ENCODE data around the gene SASH1. TPM values are rescaled to one million over a fixed set of nuclear protein-coding genes. Genes with fewer than 3 reads are reported as not detected.

Gene SASH1
- total RNA-seq, 1 donor from 2014 or later = 10.2 TPM

GRCh38 chr6:148414836-148415235 lies 72.2 kb downstream of the SASH1 start:
- no peaks in the 10 kb centered on the region for H3K36me3 ChIP-seq
- H3K27ac ChIP-seq = no peak overlapping the region
- no peaks in the 10 kb centered on the region for H3K36me3 Mint-ChIP-seq
- H3K79me2 ChIP-seq (ENCODE audit: low read depth) = no peaks in the 10 kb centered on the region
- DNase-seq (ENCODE audit: low spot score) = no peak
- no peak overlapping the region for H3K4me2 ChIP-seq
- H3K4me1 Mint-ChIP-seq = peaks cover 4% of the 10 kb centered on the region
- no peaks in the 10 kb centered on the region for H3K9me3 Mint-ChIP-seq
- H3K9ac ChIP-seq = no peak overlapping the region
- H3K27me3 Mint-ChIP-seq (ENCODE audit: insufficient read depth, low read depth) = no peaks in the 10 kb centered on the region
- TF ChIP-seq CTCF (IDR thresholded peaks at IDR 0.05) (no peak), EZH2phosphoT487 (IDR thresholded peaks at IDR 0.05) (no peak), EZH2 (IDR thresholded peaks at IDR 0.05) (no peak)
- H4K20me1 ChIP-seq (ENCODE audit: low read depth) = no peaks in the 10 kb centered on the region
- H3K9me3 ChIP-seq (ENCODE audit: low read depth) = no peaks in the 10 kb centered on the region
- no peaks in the 10 kb centered on the region for H3F3A ChIP-seq (ENCODE audit: low read depth)
- H3K27me3 ChIP-seq = no peaks in the 10 kb centered on the region
- H3K27ac Mint-ChIP-seq = no peak overlapping the region
- H3K4me3 Mint-ChIP-seq = no peak overlapping the region
- no peak overlapping the region for H3K4me3 ChIP-seq
- H2AFZ ChIP-seq (replicated peaks) = no peak overlapping the region
- H3K4me1 ChIP-seq = peaks cover 8% of the 10 kb centered on the region

GRCh38 chr6:148415511-148416260 lies 73.0 kb downstream of the SASH1 start:
- H3K79me2 ChIP-seq (ENCODE audit: low read depth) = no peaks in the 10 kb centered on the region
- peaks cover 8% of the 10 kb centered on the region for H3K4me1 ChIP-seq
- H2AFZ ChIP-seq (replicated peaks) = no peak overlapping the region
- Mint-ChIP-seq H3K9me3 (no peaks in the 10 kb centered on the region), H3K27ac (no peak overlapping the region), H3K4me3 (no peak overlapping the region), H3K4me1 (peaks cover 4% of the 10 kb centered on the region), H3K36me3 (no peaks in the 10 kb centered on the region), H3K27me3 (ENCODE audit: insufficient read depth, low read depth) (no peaks in the 10 kb centered on the region)
- H3K9me3 ChIP-seq (ENCODE audit: low read depth) = no peaks in the 10 kb centered on the region
- H3K4me3 ChIP-seq = no peak overlapping the region
- H3K36me3 ChIP-seq = no peaks in the 10 kb centered on the region
- no peaks in the 10 kb centered on the region for H3F3A ChIP-seq (ENCODE audit: low read depth)
- H3K27ac ChIP-seq = no peak overlapping the region
- DNase-seq (ENCODE audit: low spot score) = no peak
- no peaks in the 10 kb centered on the region for H4K20me1 ChIP-seq (ENCODE audit: low read depth)
- TF ChIP-seq CTCF (IDR thresholded peaks at IDR 0.05) (no peak), EZH2phosphoT487 (IDR thresholded peaks at IDR 0.05) (no peak), EZH2 (IDR thresholded peaks at IDR 0.05) (no peak)
- H3K9ac ChIP-seq = no peak overlapping the region
- no peaks in the 10 kb centered on the region for H3K27me3 ChIP-seq
- no peak overlapping the region for H3K4me2 ChIP-seq

GRCh38 chr6:148416330-148416965 lies 73.8 kb downstream of the SASH1 start:
- no peaks in the 10 kb centered on the region for H3K9me3 Mint-ChIP-seq
- no peaks in the 10 kb centered on the region for H3K79me2 ChIP-seq (ENCODE audit: low read depth)
- H3K4me1 Mint-ChIP-seq = peaks cover 4% of the 10 kb centered on the region
- H4K20me1 ChIP-seq (ENCODE audit: low read depth) = no peaks in the 10 kb centered on the region
- H2AFZ ChIP-seq (replicated peaks) = no peak overlapping the region
- TF ChIP-seq CTCF (IDR thresholded peaks at IDR 0.05) = no peak
- no peak for TF ChIP-seq EZH2 (IDR thresholded peaks at IDR 0.05)
- no peak for TF ChIP-seq EZH2phosphoT487 (IDR thresholded peaks at IDR 0.05)
- no peak overlapping the region for H3K9ac ChIP-seq
- H3K4me1 ChIP-seq = peaks cover 8% of the 10 kb centered on the region
- no peaks in the 10 kb centered on the region for H3K27me3 ChIP-seq
- no peaks in the 10 kb centered on the region for H3F3A ChIP-seq (ENCODE audit: low read depth)
- no peaks in the 10 kb centered on the region for H3K36me3 ChIP-seq
- no peak for DNase-seq (ENCODE audit: low spot score)
- H3K27ac Mint-ChIP-seq = no peak overlapping the region
- no peaks in the 10 kb centered on the region for H3K36me3 Mint-ChIP-seq
- H3K27ac ChIP-seq = no peak overlapping the region
- H3K27me3 Mint-ChIP-seq (ENCODE audit: insufficient read depth, low read depth) = no peaks in the 10 kb centered on the region
- H3K4me3 ChIP-seq = no peak overlapping the region
- no peaks in the 10 kb centered on the region for H3K9me3 ChIP-seq (ENCODE audit: low read depth)
- no peak overlapping the region for H3K4me3 Mint-ChIP-seq
- H3K4me2 ChIP-seq = no peak overlapping the region
